ENCODE results near the gene FREM1.

GRCh38 chr9:14731294-14731981, 178.8 kb downstream of the FREM1 start:
- TF ChIP-seq CTCF (IDR thresholded peaks at IDR 0.05) = no peak
- no peak for TF ChIP-seq EP300 (IDR thresholded peaks at IDR 0.05)
- TF ChIP-seq POLR2A (IDR thresholded peaks at IDR 0.05) = no peak
- TF ChIP-seq POLR2AphosphoS5 (IDR thresholded peaks at IDR 0.05) = no peak
